ENCODE results near the gene BRD4. TPM values are rescaled to one million over a fixed set of nuclear protein-coding genes. Genes with fewer than 3 reads are reported as not detected.

The BRD4 gene
- total and polyA plus RNA-seq, 10 of the 15 experiments (the other 5 are each of a cell fraction or from before 2014, with no cell fraction given): 5.3 to 84.4 (median 11.8) TPM

- peak overlapping the region; percentile 77 for H3K4me2 ChIP-seq (ENCODE audit: control insufficient read depth, insufficient read depth)
- peak; percentile 48 for DNase-seq (ENCODE audit: low read depth, low spot score)
- no TSS peak for BruUV-seq (replicated peaks)
- ChIA-PET CTCF (interaction anchor here (1.0 to 1.4 kb wide), 2 partner anchors 11 to 16 kb away, joined by 3 to 5 read pairs; no protein-coding TSS in a partner anchor), RAD21 (ENCODE audit: unreplicated experiment) (interaction anchor here (0.6 to 3.4 kb wide), 2 partner anchors 15 to 30 kb away, joined by 3 to 22 read pairs; partner anchors contain the start of gene BRD4), SMC1A (ENCODE audit: uncharacterized antibody, unreplicated experiment) (interaction anchor here (1.1 to 2.2 kb wide), 5 partner anchors 15 to 49 kb away, joined by 3 to 12 read pairs (median 6); partner anchors contain the start of gene BRD4), POLR2A (interaction anchor here (1.0 to 2.0 kb wide), 3 partner anchors 15 to 33 kb away, joined by 3 to 15 read pairs (median 4); no protein-coding TSS in a partner anchor)
- no peaks in the 10 kb centered on the region for H3K27me3 ChIP-seq (replicated peaks in 1 of 2; ENCODE audit: control insufficient read depth in 2 of 2, insufficient read depth in 2 of 2, low read length in 1 of 2)
- peaks cover 35% of the 10 kb centered on the region for H4K20me1 ChIP-seq (ENCODE audit: control insufficient read depth, insufficient read depth)
- no peak overlapping the region for H2AFZ ChIP-seq (ENCODE audit: control insufficient read depth, low read depth, low read length)
- ATAC-seq: peak; percentile 81
- intact Hi-C loops (cut with micrococcal nuclease; ENCODE audit: unreplicated experiment) (no loop called here), in situ Hi-C loops (cut with MboI) (no loop called here)
- H3K27ac ChIP-seq (ENCODE audit: control insufficient read depth, insufficient read depth): peak overlapping the region; percentile 73
- 22% methylated on average over 6 of the region's 6 CpGs for WGBS (ENCODE audit: insufficient coverage, insufficient replicate concordance, low lambda C conversion rate, missing lambda C conversion rate)
- peaks cover 95% of the 10 kb centered on the region for H3K79me2 ChIP-seq (ENCODE audit: control insufficient read depth, insufficient read depth, low read length)
- H3K4me1 ChIP-seq (ENCODE audit: control insufficient read depth, insufficient read depth, low read length): peaks cover 42% of the 10 kb centered on the region
- peak; percentile 59 for FAIRE-seq
- H3K4me3 ChIP-seq: 0 out of 2 replicates have a peak overlapping the region, but pooled peaks have one; percentile 17
- H3K9ac ChIP-seq (ENCODE audit: control insufficient read depth, insufficient read depth, low read length): no peak overlapping the region; the same call in 1 of the 2 replicates
- no peaks in the 10 kb centered on the region for H3K9me3 ChIP-seq (replicated peaks; ENCODE audit: control insufficient read depth, insufficient read depth, low read length)
- peaks cover 2 to 5% of the 10 kb centered on the region in 2 experiments for H3K36me3 ChIP-seq (ENCODE audit: control insufficient read depth in 2 of 2, insufficient read depth in 2 of 2, low read length in 1 of 2)
- no peak for TF ChIP-seq SIN3A (IDR thresholded peaks at IDR 0.05; ENCODE audit: low read depth, low read length)
- TF ChIP-seq SMAD5 (IDR thresholded peaks at IDR 0.05; ENCODE audit: low read depth): no peak
- TF ChIP-seq, protein P1, sequence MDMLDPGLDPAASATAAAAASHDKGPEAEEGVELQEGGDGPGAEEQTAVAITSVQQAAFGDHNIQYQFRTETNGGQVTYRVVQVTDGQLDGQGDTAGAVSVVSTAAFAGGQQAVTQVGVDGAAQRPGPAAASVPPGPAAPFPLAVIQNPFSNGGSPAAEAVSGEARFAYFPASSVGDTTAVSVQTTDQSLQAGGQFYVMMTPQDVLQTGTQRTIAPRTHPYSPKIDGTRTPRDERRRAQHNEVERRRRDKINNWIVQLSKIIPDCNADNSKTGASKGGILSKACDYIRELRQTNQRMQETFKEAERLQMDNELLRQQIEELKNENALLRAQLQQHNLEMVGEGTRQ (IDR thresholded peaks at IDR 0.05; ENCODE audit: borderline replicate concordance, low read depth, low read length): no peak
- TF ChIP-seq EED (IDR thresholded peaks at IDR 0.05; ENCODE audit: low read depth): peak; percentile 45; the same call in 1 of the 2 replicates
- no peak for TF ChIP-seq SUPT20H (IDR thresholded peaks at IDR 0.05; ENCODE audit: borderline replicate concordance, control insufficient read depth, low read depth, low read length)
- TF ChIP-seq ZNF217 (IDR thresholded peaks at IDR 0.05): no peak
- TF ChIP-seq HDGF (IDR thresholded peaks at IDR 0.05): no peak
- TF ChIP-seq BCL11A (IDR thresholded peaks at IDR 0.05; ENCODE audit: low read depth, low read length): 0 out of 2 replicates have a peak, but pooled peaks have one; percentile 3
- no peak for TF ChIP-seq ZNF622 (IDR thresholded peaks at IDR 0.05)
- TF ChIP-seq TAF1 (IDR thresholded peaks at IDR 0.05; ENCODE audit: borderline replicate concordance, low read depth, low read length): no peak
- TF ChIP-seq MEF2B (IDR thresholded peaks at IDR 0.05; ENCODE audit: partially characterized antibody, poor library complexity, severe bottlenecking): peak; percentile 18
- no peak for TF ChIP-seq RFX5 (IDR thresholded peaks at IDR 0.05; ENCODE audit: low read depth, low read length)
- no peak for TF ChIP-seq KLF5 (IDR thresholded peaks at IDR 0.05; ENCODE audit: partially characterized antibody)
- TF ChIP-seq SREBF2 (IDR thresholded peaks at IDR 0.05; ENCODE audit: low read length): no peak
- TF ChIP-seq GATAD2B (conservative IDR thresholded peaks at IDR 0.05; ENCODE audit: low read depth): no peak
- TF ChIP-seq IKZF2 (IDR thresholded peaks at IDR 0.05): peak; percentile 74; a peak in 3 of 4 replicates
- TF ChIP-seq HCFC1 (IDR thresholded peaks at IDR 0.05; ENCODE audit: low read length): no peak
- TF ChIP-seq BRCA1 (IDR thresholded peaks at IDR 0.05; ENCODE audit: low read depth, low read length): no peak
- TF ChIP-seq, protein P2, sequence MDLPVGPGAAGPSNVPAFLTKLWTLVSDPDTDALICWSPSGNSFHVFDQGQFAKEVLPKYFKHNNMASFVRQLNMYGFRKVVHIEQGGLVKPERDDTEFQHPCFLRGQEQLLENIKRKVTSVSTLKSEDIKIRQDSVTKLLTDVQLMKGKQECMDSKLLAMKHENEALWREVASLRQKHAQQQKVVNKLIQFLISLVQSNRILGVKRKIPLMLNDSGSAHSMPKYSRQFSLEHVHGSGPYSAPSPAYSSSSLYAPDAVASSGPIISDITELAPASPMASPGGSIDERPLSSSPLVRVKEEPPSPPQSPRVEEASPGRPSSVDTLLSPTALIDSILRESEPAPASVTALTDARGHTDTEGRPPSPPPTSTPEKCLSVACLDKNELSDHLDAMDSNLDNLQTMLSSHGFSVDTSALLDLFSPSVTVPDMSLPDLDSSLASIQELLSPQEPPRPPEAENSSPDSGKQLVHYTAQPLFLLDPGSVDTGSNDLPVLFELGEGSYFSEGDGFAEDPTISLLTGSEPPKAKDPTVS (IDR thresholded peaks at IDR 0.05; ENCODE audit: low read depth, low read length): no peak
- TF ChIP-seq CREM (IDR thresholded peaks at IDR 0.05; ENCODE audit: low read depth): 0 out of 2 replicates have a peak, but pooled peaks have one; percentile 13
- TF ChIP-seq ZSCAN29 (IDR thresholded peaks at IDR 0.05): no peak
- TF ChIP-seq ELK1 (IDR thresholded peaks at IDR 0.05; ENCODE audit: low read depth, low read length): no peak
- TF ChIP-seq BACH1 (IDR thresholded peaks at IDR 0.05; ENCODE audit: borderline replicate concordance): no peak
- no peak for TF ChIP-seq RB1 (IDR thresholded peaks at IDR 0.05; ENCODE audit: borderline replicate concordance)
- TF ChIP-seq CHD1 (IDR thresholded peaks at IDR 0.05; ENCODE audit: low read depth, low read length): no peak
These were observed 14.1 kb downstream of the BRD4 start for GRCh38 chr19:15318241-15318691.
